Stimulated activated naive B cell treated with anti-CD40 and anti-IgM and Interleukin-4, amounts not matched to agents 10 μg/mL and 1 μg/mL and 100 μg/mL, for 72 hours (primary cell): ENCODE results near the gene KCNQ4.
A peak's percentile ranks its signal among the peaks of the same experiment; 100 is the strongest.

ENCODE experiments used
- ATAC-seq, 2 donors: fragments of 150-1000 bp; cut with Tn5 transposase; replicated peaks; 2 replicates each; pipeline ENCODE4 v1.10.0; 2021; ENCODE audit warnings: moderate library complexity in 1 of 2
- DNase-seq: peaks from one replicate; pipeline ENCODE4 v3.0.0; 2021
- H3K27ac Mint-ChIP-seq: one replicate; pipeline ENCODE4 v1.8.0; 2022; ENCODE audit warnings: mild to moderate bottlenecking, mixed read lengths
- H3K27me3 Mint-ChIP-seq, 2 donors: one replicate each; pipeline ENCODE4 v1.8.0; 2022; ENCODE audit warnings: mixed read lengths in 2 of 2
- H3K36me3 Mint-ChIP-seq, 2 donors: one replicate each; pipeline ENCODE4 v1.8.0; 2022; ENCODE audit warnings: mixed read lengths in 2 of 2, mild to moderate bottlenecking in 1 of 2
- H3K4me1 Mint-ChIP-seq, 2 donors: one replicate each; pipeline ENCODE4 v1.8.0; 2022; ENCODE audit warnings: mixed read lengths in 2 of 2, mild to moderate bottlenecking in 1 of 2
- H3K4me3 Mint-ChIP-seq, 2 donors: one replicate each; pipeline ENCODE4 v1.8.0; 2022; ENCODE audit warnings: mild to moderate bottlenecking in 2 of 2, mixed read lengths in 2 of 2, moderate library complexity in 1 of 2
- H3K9me3 Mint-ChIP-seq, 2 donors: one replicate each; pipeline ENCODE4 v1.8.0; 2022; ENCODE audit warnings: mixed read lengths in 2 of 2, mild to moderate bottlenecking in 1 of 2

The KCNQ4 gene

GRCh38 chr1:40837601-40838000 lies 54.0 kb downstream of the KCNQ4 start:
- H3K4me3 Mint-ChIP-seq = no peak overlapping the region
- peaks cover 5 to 12% of the 10 kb centered on the region in 2 donors for H3K27me3 Mint-ChIP-seq
- no peak for ATAC-seq
- H3K9me3 Mint-ChIP-seq = peaks cover 0 to 3% of the 10 kb centered on the region in 2 donors
- peaks cover 0 to 2% of the 10 kb centered on the region in 2 donors for H3K36me3 Mint-ChIP-seq
- H3K27ac Mint-ChIP-seq = no peak overlapping the region
- DNase-seq = no peak
- H3K4me1 Mint-ChIP-seq = no peaks in the 10 kb centered on the region

GRCh38 chr1:40838045-40838979 lies 54.7 kb downstream of the KCNQ4 start:
- Mint-ChIP-seq H3K27me3 (peaks cover 5 to 13% of the 10 kb centered on the region in 2 donors), H3K4me3 (no peak overlapping the region), H3K36me3 (peaks cover 0 to 2% of the 10 kb centered on the region in 2 donors), H3K27ac (no peak overlapping the region), H3K9me3 (peaks cover 0 to 3% of the 10 kb centered on the region in 2 donors), H3K4me1 (no peaks in the 10 kb centered on the region)
- no peak for ATAC-seq
- DNase-seq = no peak

- no peak for ATAC-seq
- no peak for DNase-seq
- no peak overlapping the region for H3K27ac Mint-ChIP-seq
- H3K4me3 Mint-ChIP-seq = no peak overlapping the region
- H3K9me3 Mint-ChIP-seq = peaks cover 0 to 3% of the 10 kb centered on the region in 2 donors
- H3K27me3 Mint-ChIP-seq = peaks cover 5 to 13% of the 10 kb centered on the region in 2 donors
- no peaks in the 10 kb centered on the region for H3K4me1 Mint-ChIP-seq
- peaks cover 0 to 2% of the 10 kb centered on the region in 2 donors for H3K36me3 Mint-ChIP-seq
Measured at GRCh38 chr1:40838980-40839942, 55.7 kb downstream of the KCNQ4 start.

- ATAC-seq (no peak), DNase-seq (no peak)
- no peak overlapping the region for H3K27ac Mint-ChIP-seq
- H3K4me3 Mint-ChIP-seq = no peak overlapping the region
- H3K36me3 Mint-ChIP-seq = peaks cover 0 to 2% of the 10 kb centered on the region in 2 donors
- H3K27me3 Mint-ChIP-seq = peaks cover 5 to 13% of the 10 kb centered on the region in 2 donors
- H3K4me1 Mint-ChIP-seq = peaks cover 3% of the 10 kb centered on the region in 2 donors
- H3K9me3 Mint-ChIP-seq = peaks cover 0 to 3% of the 10 kb centered on the region in 2 donors
Measured at GRCh38 chr1:40839943-40840335, 56.4 kb downstream of the KCNQ4 start.

- ATAC-seq (no peak), DNase-seq (no peak)
- Mint-ChIP-seq H3K9me3 (peaks cover 0 to 3% of the 10 kb centered on the region in 2 donors), H3K27me3 (peaks cover 5 to 13% of the 10 kb centered on the region in 2 donors), H3K27ac (no peak overlapping the region), H3K4me1 (peaks cover 9 to 11% of the 10 kb centered on the region in 2 donors), H3K4me3 (no peak overlapping the region), H3K36me3 (peaks cover 0 to 2% of the 10 kb centered on the region in 2 donors)
Measured at GRCh38 chr1:40840526-40841323, 57.1 kb downstream of the KCNQ4 start.

GRCh38 chr1:40841602-40842001 lies 58.0 kb downstream of the KCNQ4 start:
- Mint-ChIP-seq H3K9me3 (peaks cover 0 to 3% of the 10 kb centered on the region in 2 donors), H3K4me1 (peaks cover 9 to 12% of the 10 kb centered on the region in 2 donors), H3K4me3 (no peak overlapping the region), H3K36me3 (peaks cover 0 to 2% of the 10 kb centered on the region in 2 donors), H3K27me3 (peaks cover 5 to 13% of the 10 kb centered on the region in 2 donors), H3K27ac (no peak overlapping the region)
- ATAC-seq = no peak
- no peak for DNase-seq

- DNase-seq (no peak), ATAC-seq (no peak)
- peaks cover 5 to 13% of the 10 kb centered on the region in 2 donors for H3K27me3 Mint-ChIP-seq
- peaks cover 0 to 3% of the 10 kb centered on the region in 2 donors for H3K9me3 Mint-ChIP-seq
- H3K36me3 Mint-ChIP-seq = peaks cover 0 to 2% of the 10 kb centered on the region in 2 donors
- H3K4me3 Mint-ChIP-seq = no peak overlapping the region
- H3K4me1 Mint-ChIP-seq = peaks cover 9 to 12% of the 10 kb centered on the region in 2 donors
- H3K27ac Mint-ChIP-seq = no peak overlapping the region
Measured at GRCh38 chr1:40842207-40842606, 58.6 kb downstream of the KCNQ4 start.

- Mint-ChIP-seq H3K4me1 (peaks cover 9 to 12% of the 10 kb centered on the region in 2 donors), H3K9me3 (peaks cover 0 to 3% of the 10 kb centered on the region in 2 donors), H3K27ac (no peak overlapping the region), H3K4me3 (no peak overlapping the region), H3K27me3 (peaks cover 5 to 13% of the 10 kb centered on the region in 2 donors), H3K36me3 (peaks cover 0 to 2% of the 10 kb centered on the region in 2 donors)
- ATAC-seq (no peak), DNase-seq (no peak)
Measured at GRCh38 chr1:40842691-40843090, 59.1 kb downstream of the KCNQ4 start.

- Mint-ChIP-seq H3K27me3 (peaks cover 3 to 11% of the 10 kb centered on the region in 2 donors), H3K27ac (no peak overlapping the region), H3K9me3 (peaks cover 0 to 3% of the 10 kb centered on the region in 2 donors), H3K4me1 (peaks cover 9 to 12% of the 10 kb centered on the region in 2 donors), H3K4me3 (no peak overlapping the region), H3K36me3 (peaks cover 0 to 2% of the 10 kb centered on the region in 2 donors)
- DNase-seq (no peak), ATAC-seq (peak in 1 of 2 donors; percentile 26)
Measured at GRCh38 chr1:40844079-40844478, 60.5 kb downstream of the KCNQ4 start.

- H3K27ac Mint-ChIP-seq = no peak overlapping the region
- ATAC-seq (peak; percentile 46 to 48), DNase-seq (no peak)
- H3K27me3 Mint-ChIP-seq = peaks cover 0 to 9% of the 10 kb centered on the region in 2 donors
- peaks cover 0 to 2% of the 10 kb centered on the region in 2 donors for H3K36me3 Mint-ChIP-seq
- H3K9me3 Mint-ChIP-seq = peaks cover 0 to 3% of the 10 kb centered on the region in 2 donors
- H3K4me1 Mint-ChIP-seq = peaks cover 13 to 18% of the 10 kb centered on the region in 2 donors
- H3K4me3 Mint-ChIP-seq = peak overlapping the region; percentile 0 to 38
Measured at GRCh38 chr1:40844887-40845878, 61.6 kb downstream of the KCNQ4 start.

GRCh38 chr1:40845895-40846294 lies 62.3 kb downstream of the KCNQ4 start:
- no peak overlapping the region for H3K4me3 Mint-ChIP-seq
- peaks cover 0 to 3% of the 10 kb centered on the region in 2 donors for H3K9me3 Mint-ChIP-seq
- DNase-seq = no peak
- H3K4me1 Mint-ChIP-seq = peaks cover 17 to 21% of the 10 kb centered on the region in 2 donors
- peaks cover 0 to 9% of the 10 kb centered on the region in 2 donors for H3K27me3 Mint-ChIP-seq
- ATAC-seq = no peak
- no peak overlapping the region for H3K27ac Mint-ChIP-seq
- peaks cover 0 to 2% of the 10 kb centered on the region in 2 donors for H3K36me3 Mint-ChIP-seq

GRCh38 chr1:40847023-40847745 lies 63.6 kb downstream of the KCNQ4 start:
- Mint-ChIP-seq H3K4me1 (peaks cover 19 to 28% of the 10 kb centered on the region in 2 donors), H3K27ac (no peak overlapping the region), H3K4me3 (no peak overlapping the region), H3K36me3 (peaks cover 0 to 2% of the 10 kb centered on the region in 2 donors), H3K9me3 (peaks cover 0 to 3% of the 10 kb centered on the region in 2 donors), H3K27me3 (peaks cover 5% of the 10 kb centered on the region in 2 donors)
- no peak for DNase-seq
- no peak for ATAC-seq
